Erythroblast (primary cell): Measurements from ENCODE around the gene PTPRD.

Experiments used
- GATA1 ChIP-seq: IDR thresholded peaks from 2 replicates; pipeline ENCODE4 v1.6.1; 2011; ENCODE audit warnings: low read depth, mild to moderate bottlenecking, control low read depth, low read length, moderate library complexity
- POLR2A ChIP-seq: IDR thresholded peaks from 2 replicates; pipeline ENCODE4 v1.6.1; 2011; ENCODE audit warnings: mild to moderate bottlenecking, low read length

DNA sequence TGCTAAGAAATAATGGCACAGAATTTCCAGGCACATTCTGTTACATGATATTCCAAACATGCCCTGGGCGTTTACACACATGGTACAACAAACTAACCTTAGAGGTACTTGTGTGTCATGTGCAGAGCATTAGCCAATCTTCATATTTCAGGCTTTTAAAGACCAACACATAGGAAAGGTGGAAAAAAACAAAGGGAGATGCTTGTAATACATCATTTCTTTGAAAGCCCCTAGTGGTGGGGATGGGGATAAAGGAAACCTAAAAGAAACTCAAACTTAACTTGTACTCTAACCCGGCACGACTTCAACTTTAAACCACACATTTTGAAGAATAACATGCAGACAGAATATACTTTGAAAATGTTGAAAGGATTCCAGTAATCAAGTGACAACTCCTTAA is 133.6 kb downstream of the PTPRD start:
- no peak for TF ChIP-seq POLR2A
- TF ChIP-seq GATA1 = no peak
